Stimulated activated CD8-positive, alpha-beta memory T cell treated with anti-CD3 and anti-CD28 coated beads, Interleukin-12 subunit alpha, Interleukin-12 subunit beta, amount 100 ng/mL, for 24 hours (primary cell): ENCODE data around the gene OR10H5.
"Not testable (repeated sequence)": the region's sequence is repeated elsewhere in the genome, so short reads cannot be mapped to it uniquely, and the experiment has no call there.

Experiments
- DNase-seq: peaks from one replicate; pipeline ENCODE4 v3.0.0-alpha.2; 2020; ENCODE audit errors: extremely low read depth

OR10H5 gene, protein sequence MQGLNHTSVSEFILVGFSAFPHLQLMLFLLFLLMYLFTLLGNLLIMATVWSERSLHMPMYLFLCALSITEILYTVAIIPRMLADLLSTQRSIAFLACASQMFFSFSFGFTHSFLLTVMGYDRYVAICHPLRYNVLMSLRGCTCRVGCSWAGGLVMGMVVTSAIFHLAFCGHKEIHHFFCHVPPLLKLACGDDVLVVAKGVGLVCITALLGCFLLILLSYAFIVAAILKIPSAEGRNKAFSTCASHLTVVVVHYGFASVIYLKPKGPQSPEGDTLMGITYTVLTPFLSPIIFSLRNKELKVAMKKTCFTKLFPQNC

GRCh38 chr19:15787611-15788155, at the start of gene OR10H5:
TSS of gene OR10H5 (plus strand) at chr19:15787661. CDS start at chr19:15794049, 6,388 bp downstream.
- DNase-seq = no peak

DNA sequence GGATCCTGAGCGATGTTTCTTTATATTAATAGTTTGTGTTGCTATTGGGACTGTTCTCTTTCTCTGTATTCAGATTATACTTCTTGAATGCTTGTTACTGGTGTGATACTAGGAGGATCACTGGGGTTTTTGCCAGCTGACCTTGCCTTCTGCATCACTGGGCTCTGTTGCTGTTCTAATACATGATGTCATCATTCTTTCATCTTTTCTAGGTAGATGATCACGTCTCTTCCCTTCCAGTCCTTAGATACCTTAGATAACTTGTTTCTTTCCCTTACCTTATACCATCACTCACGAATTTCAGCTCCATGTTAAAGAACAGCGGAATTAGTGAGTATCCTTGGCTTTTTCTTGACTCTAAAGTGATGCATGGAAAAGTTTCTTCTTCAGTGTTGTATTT, 49.7 kb upstream of the OR10H5 start, which contains the start of gene OR10H3:
TSS of gene OR10H3 (plus strand) at position 264 of the 400 bp plus-strand sequence. CDS start 3,408 bp downstream, outside the sequence.
- no peak for DNase-seq

- no peak for DNase-seq
Observed at GRCh38 chr19:15740785-15741184, 46.7 kb upstream of the OR10H5 start.

DNA sequence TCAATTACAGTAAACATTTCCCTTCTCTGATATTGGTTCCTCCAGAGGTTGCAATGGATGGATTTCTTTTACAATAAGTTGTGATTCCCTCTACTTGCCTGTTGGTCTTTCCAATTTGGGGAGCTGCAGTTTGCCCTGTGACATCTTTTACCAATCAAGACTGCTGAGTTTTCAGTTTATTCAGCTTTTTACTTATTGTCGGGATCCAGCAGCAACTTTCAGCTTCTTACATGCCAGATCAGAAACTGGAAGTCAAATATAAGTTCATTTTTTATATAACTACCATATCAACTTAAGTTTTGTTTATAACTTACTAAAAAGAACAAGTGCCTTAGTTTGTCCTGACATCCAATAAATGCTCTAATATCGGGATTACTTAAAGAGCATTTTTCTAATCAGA, 39.2 kb upstream of the OR10H5 start:
- DNase-seq = no peak

DNA sequence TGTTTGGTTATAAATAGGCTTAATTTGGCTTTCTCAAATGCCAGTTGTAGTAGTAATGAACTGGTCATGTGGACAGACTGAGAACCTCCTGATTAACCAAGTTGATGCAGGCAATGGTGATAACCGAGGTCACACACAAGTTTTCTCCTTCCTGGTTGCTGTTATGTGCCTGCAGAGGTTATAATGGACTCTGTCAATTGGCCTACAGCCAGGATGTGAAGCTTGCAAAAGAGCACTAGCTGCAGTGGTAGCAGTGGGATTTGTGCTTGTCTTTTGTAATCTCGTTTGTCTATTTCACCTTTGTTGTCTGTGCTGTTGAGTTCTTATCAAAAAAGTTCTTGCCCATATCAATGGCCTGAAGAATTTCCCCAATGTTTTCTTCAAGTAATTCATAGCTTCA, 29.1 kb upstream of the OR10H5 start:
- no peak for DNase-seq

- DNase-seq = no peak
Observed at GRCh38 chr19:15759962-15760565, 27.4 kb upstream of the OR10H5 start.

DNA sequence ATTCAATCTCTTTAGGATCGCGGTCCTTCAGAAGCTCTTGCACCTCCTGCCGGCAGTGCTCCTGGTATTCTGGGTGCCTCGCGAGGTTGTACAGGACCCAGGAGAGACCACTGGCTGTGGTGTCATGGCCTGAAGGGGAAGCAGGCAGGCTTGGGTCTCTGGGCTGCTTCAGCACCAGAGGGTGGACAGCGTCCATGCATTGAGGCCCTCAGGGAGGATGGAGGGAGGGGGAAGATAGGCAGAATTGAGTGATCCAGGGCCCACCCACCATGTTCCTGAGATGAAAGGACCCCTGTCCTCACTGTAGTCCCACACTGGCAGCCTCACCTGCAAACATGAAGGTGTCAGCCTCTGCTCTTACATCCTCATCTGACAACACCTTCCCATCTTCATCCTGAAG, 17.9 kb upstream of the OR10H5 start:
- DNase-seq = no peak

GRCh38 chr19:15774159-15774558, 13.3 kb upstream of the OR10H5 start:
- DNase-seq = not testable (repeated sequence)

GRCh38 chr19:15775249-15775648, 12.2 kb upstream of the OR10H5 start:
- no peak for DNase-seq

DNA sequence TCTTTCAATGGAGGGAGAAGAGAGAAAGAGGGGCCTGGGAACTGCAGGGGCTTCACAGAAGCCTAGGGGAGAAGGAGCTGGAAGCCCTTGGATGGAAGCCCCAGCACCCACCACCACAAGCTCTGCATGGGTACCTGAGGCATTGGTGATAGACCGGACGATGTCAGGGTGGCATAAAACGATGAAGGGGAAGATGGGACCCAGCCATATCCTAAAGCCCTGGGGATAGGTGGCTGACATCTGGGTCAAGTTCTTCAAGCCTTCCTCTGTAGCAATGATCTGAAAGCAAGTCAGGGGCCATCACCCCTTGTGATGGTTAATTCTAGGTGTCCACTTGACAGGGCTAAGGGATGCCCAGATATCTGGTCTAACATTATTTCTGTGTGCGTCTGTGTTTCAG, 11.2 kb upstream of the OR10H5 start:
- no peak for DNase-seq

GRCh38 chr19:15776991-15777970, 10.2 kb upstream of the OR10H5 start:
- DNase-seq = no peak

DNA sequence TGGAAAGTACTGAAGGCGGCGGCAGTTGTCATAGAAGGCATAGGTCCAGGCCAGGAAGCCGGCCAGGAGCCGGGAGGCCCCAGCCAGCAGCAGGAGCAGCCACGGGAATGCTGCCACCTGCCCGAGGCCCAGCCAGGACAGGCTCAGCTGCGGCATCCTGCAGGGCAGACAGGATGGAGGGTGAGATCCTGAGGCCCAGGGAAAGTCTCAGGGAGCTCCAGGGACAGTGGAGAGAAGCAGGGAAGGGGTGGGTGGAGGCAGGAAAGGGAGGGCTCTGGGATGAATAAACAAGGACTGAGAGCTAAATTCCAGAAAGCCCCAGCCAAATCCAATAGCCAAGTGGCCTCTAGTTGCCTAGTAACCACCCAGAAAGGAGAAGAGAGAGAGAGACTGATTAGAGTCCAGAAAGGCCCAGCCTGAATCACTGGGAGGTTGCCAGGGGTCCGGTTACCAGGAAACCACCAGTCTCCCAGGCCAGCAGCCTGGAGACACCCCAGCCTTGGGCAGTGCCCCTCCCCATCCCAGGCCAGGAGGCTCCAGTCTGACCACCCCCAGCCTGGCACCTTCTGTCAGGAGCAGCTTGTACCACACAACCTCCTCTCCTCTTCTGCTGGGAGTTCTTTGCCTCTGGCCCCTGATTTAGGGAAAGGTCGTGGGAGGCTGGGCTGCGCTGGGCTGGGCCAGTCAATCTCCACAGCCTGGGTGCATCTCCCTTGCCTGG, 7.5 kb upstream of the OR10H5 start:
- no peak for DNase-seq

DNA sequence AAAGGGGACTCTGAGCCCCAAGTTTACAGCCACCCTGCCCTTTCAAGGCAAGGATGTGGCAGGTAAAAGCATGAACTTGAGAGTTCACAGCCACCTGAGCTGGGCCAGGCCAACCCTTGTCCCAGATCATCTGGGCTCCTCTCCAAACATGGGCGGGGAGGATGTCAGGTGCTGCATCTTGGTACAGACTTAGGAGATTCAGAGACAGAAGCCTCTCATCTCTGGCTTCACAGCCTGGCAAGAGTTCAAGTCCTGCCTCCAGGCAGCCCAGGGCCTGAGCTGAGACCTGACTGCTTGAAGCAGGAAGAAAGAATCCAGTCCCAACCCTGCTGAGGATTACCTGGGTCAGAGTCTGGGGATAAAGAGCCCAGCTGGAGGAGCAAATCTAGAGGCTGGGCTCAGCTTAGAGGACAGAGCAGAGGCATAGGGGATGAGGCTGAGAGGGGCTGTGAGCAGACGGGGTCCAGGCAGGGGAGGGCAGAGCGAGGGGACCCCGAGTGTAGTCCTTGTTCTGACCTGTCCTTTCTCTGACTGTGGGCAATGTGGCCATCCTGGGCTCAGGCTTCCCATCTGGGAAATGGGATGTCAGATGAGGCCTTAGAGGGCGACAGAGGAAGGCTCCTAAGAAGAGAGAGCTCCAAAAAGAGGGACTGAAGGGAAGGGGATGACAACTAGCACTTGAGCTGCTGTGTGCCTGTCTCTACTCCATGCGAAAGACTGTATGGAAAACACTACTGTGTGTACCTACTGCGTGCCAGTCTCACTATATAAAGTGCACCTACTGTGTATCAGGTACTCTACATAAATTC, 6.6 kb upstream of the OR10H5 start:
- no peak for DNase-seq

- DNase-seq = no peak
Observed at GRCh38 chr19:15781661-15782060, 5.8 kb upstream of the OR10H5 start.

- DNase-seq = no peak
Observed at GRCh38 chr19:15782211-15782610, 5.2 kb upstream of the OR10H5 start.

DNA sequence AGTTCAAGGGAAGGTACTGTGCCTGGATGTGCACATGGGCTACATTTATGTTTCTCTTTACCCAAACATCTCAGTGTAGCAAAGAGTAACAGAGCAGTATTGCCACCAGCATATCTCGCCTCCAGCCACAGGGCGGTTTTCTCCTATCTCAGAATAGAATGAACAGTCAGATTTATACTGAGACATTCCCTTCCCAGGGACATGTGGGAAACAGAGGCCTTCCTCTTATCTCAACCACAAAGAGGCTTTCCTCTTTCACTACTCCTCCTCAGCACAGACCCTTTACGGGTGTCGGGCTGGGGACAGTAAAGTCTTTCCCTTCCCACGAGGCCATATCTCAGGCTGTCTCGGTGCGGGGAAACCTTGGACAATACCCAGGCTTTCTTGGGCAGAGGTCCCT, 4.6 kb upstream of the OR10H5 start:
- DNase-seq = not testable (repeated sequence)

DNA sequence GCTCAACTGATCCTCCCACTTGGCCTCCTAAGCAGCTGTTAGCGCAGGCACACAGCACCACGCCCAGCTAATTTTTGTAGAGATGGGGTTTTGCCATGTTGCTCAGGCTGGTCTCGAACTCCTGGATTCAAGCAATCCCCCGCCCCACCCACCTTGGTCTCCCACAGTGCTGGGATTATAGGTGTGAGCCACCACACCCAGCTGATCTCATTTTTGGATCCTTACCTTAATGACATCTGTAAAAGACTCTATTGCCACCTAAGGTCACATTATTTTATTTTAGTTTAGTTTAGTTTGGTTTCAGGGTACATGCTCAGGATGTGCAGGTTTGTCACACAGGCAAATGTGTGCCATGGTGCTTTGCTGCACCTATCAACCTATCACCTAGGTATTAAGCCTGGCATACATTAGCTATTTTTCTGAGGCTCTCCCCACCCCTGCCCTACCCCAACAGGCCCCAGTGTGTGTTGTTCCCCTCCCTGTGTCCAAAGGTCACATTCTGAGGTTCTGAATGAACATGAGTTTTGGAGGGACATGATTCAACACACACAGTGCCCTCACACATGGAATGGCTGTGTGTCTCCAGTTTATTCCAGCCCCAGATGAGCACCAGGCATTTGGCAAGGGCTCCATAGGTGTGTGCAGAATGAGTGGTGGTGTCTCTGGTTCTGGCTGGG, 1.3 kb downstream of the OR10H5 start:
- no peak for DNase-seq

DNA sequence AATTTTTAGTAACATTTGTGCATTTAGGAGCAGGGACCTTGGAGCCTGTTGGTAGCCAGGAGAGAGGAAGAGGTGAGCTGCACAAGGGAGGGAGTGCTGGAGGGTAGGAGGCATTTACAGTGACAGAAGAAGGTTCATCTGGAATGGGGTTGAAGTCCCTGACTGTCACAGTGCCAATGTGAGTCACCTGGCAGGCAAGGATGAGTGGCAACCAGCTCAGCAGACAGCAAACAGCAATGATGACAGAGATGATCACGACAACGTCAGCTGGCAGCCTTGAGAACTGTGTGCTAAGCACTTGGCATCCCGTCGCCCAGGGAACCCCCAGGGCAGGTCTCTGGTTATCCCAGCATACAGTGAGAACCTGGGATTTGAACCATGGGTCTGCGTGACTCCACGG, 2.6 kb downstream of the OR10H5 start:
- DNase-seq = no peak

DNA sequence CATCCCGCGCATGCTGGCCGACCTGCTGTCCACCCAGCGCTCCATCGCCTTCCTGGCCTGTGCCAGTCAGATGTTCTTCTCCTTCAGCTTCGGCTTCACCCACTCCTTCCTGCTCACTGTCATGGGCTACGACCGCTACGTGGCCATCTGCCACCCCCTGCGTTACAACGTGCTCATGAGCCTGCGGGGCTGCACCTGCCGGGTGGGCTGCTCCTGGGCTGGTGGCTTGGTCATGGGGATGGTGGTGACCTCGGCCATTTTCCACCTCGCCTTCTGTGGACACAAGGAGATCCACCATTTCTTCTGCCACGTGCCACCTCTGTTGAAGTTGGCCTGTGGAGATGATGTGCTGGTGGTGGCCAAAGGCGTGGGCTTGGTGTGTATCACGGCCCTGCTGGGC, 6.8 kb downstream of the OR10H5 start:
- not testable (repeated sequence) for DNase-seq

DNA sequence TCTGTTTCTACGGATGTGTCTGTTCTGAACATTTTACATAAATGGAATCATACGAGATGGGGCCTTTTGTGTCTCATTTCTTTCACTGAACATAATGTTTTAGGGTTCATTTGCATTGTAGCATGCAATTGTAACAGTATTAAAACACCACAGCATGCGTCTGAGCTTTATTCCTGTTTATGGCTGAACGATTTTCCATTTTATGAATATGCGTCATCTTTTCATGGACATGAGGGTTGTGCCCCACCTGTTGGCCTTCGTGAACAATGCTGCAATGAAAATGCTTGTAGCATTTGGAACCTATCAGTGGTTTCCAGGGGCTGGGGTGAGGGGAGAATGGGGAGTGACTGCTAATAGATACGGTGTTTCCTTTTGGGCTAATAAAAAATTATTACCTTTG, 22.9 kb downstream of the OR10H5 start:
- DNase-seq = no peak
